D341Med (cell line): ENCODE data around the gene TMEM203.
"Not testable (repeated sequence)": the region's sequence is repeated elsewhere in the genome, so short reads cannot be mapped to it uniquely, and the experiment has no call there.

Experiments used
- DNase-seq: peaks from one replicate; pipeline ENCODE4 v3.0.0; 2012; ENCODE audit warnings: low spot score

TMEM203 gene

GRCh38 chr9:137205126-137206069, at the start of gene TMEM203, which contains the start of gene NDOR1:
Gene TMEM203, minus strand, starts transcription at chr9:137205648. Its CDS starts 234 bp downstream, at chr9:137205414.
Gene NDOR1, plus strand, starts transcription at chr9:137205700. Its CDS starts 78 bp downstream, at chr9:137205778.
- peak; percentile 96 for DNase-seq

- DNase-seq = peak; percentile 100
These were observed 49.4 kb upstream of the TMEM203 start, which contains the start of gene NELFB for GRCh38 chr9:137254624-137255447. Gene NELFB, plus strand, starts transcription at chr9:137255327.

DNA sequence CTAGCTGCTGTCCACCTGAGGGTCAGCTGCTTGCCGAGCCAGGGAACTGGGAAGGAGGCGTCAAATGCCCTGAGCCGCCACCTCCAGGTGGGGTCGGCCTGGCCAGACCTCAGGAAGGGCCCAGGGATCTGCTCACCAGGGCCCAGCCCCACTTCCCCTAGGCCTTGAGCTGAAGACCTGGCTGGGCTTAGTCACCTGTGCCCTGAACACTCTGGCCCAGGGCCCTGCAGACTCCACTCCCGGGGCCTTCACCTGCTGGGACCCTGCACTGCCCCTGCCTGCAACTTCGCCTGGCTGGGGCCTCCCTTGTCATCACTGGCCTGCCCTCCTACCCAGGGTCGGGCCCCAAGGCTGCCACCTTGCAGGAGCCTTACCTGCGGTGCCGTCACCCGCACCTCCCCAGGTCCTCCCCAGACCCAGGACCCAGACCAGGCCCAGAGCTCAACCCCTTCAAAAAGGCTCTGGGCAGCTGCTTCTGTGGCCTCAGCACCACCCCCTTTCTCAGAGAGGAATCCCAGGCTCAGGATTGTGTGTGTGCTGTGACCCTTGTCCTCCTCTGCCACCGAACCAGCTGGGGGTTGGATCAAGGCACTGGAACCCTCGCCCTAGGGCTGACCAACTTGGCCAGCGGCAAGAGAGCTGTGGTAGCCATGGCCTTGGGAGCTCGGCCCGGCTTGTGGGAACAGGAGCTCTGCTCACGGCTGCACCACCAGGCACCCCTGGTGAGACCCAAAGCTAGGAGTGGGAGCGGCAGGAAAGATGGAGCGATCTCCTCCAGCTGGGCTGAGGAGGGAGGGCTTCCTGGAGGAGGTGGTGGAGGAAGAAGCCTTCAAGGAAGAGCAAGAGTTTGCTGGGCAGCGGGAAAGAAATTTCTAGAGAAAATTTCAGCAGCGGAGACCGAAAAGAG, 48.5 kb upstream of the TMEM203 start:
- DNase-seq = no peak

GRCh38 chr9:137252555-137253506, 47.4 kb upstream of the TMEM203 start:
- DNase-seq = no peak

- DNase-seq = no peak
These were observed 46.2 kb upstream of the TMEM203 start for GRCh38 chr9:137251490-137252268.

- DNase-seq = no peak
These were observed 45.7 kb upstream of the TMEM203 start, which contains the start of gene STPG3 for GRCh38 chr9:137251194-137251461. Gene STPG3, plus strand, starts transcription at chr9:137251286. Its CDS starts 1 bp downstream, at chr9:137251287.

- no peak for DNase-seq
These were observed 45.1 kb upstream of the TMEM203 start for GRCh38 chr9:137250329-137251193.

- DNase-seq = no peak
These were observed 42.4 kb upstream of the TMEM203 start for GRCh38 chr9:137247916-137248175.

DNA sequence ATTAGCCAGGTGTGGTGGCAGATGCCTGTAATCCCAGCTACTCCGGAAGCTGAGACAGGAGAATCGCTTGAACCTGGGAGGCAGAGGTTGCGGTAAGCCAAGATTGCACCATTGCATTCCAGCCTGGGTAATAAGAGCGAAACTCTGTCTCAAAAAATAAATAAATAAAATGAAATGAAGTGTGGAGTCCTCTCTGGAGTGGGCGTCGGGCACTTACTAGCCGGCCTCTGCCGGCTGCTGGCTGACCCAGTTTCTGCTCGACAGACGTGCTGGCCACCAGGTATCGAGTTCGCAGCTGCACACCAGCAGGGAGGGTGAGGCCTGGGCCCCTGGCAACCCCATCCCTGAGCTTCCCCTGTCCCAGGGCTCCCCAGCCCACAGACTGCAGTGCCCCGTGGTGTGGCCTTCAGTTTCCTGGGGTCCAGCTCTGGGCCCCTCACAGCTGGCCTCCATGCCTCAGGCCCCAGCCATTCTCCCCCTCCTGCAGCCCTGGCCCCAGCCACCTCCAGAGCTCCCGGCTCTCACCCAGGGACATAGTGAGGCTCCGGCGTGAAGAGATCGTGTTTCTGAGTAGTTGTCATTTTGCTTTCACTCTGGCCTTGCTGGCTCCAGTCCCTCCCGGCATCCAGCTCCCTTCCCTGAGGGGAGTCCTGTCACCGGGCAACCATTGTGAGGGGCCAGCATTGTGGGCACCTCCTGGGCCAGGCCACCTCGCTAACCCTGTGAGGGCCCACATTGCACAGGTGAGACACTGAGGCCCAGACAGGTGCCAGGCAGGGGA, 41.9 kb upstream of the TMEM203 start:
- DNase-seq = no peak

DNA sequence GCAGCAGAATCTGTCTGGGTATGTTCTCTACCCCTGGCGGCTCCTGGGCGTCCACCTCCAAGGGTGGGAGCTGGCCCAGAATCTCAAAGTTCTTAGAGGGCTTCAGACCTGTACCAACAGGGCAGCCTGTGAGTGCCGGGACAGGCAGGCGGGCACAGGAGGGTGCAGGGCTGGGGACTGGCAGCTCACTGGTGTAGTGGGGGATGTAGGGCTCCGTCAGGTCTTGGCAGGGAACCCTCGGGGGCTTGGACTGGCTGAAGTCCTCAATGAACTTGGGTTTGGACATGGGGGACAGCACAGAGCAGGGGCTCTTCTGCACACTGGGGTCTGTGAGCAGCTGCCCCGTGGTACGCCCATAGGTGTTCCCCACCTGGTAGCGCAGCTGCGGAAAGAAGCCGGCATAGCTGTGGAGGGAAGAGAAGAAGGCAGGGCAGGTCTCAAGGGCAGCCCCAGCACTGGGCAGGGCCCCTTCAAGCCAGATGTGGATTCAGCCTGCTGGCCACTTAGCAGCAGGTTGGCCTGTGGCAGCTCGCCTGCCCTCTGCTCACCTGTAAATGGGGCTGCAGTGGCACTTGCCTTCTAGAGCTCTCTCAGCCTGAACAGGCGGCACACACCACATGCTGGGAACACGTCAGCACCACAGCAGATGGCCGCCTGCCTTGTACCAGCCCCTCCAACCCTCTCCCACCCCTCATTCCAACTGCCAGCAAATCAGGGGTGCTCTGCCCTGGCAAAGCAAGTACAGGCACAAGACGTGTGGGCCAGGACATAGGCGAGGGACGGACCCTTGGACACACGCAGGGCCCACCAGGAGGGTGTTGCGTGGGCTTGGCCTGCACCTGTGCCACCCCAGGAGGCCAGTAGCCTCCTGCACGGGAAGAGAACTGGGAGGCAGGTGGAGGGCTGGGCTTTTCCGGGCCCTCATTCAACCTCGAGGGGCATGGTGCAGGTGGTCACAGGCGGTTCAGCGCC, 40.3 kb upstream of the TMEM203 start:
- DNase-seq = no peak

DNA sequence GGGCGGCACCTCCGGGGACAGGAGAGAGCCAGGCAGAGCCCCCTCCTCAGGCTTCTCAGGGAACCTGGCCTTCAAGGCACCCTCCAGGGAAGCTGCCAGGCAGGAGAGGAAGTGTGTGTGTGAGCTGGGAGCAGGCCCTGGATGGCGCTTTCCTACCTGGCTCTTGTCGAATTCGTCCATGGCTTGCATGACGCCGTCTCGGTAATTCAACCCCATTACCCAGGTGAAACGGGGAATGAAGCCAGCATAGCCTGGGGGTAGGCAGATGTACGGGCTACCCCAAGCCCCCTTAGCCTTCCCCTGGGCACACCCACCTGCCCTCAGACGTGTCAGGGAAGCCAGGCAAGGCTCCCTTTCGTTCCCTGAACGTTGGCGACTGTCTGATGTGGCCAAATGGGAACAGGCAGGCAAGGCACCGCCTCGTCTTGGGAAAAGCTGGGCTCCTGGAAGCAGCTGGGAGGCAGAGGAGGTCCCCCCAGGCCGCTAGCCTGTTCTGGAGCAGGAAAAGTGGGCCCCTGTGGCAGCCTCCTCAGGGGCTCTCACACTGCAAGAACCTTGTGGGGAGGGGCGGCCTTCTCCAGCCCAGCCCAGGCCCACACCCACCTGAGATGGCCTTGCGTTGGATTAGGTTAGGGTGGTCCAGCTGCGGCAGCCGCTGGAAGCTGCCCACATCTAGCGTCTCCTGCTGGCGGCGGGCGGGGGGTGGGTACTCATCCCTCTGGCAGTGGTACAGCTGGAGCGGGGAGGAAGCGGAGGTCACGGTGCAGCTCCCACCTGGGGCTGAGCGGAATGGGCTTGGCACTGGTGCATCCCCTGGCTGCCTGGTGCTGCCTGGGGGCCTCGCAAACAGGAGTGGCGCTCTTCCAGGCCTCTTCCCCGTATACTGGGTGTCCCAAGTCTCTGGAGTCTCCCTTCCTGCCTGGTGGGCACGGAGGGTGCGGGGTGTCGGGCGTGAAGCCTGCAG, 39.3 kb upstream of the TMEM203 start:
- no peak for DNase-seq

- no peak for DNase-seq
These were observed 38.4 kb upstream of the TMEM203 start for GRCh38 chr9:137243626-137244485.

GRCh38 chr9:137243266-137243625, 37.8 kb upstream of the TMEM203 start:
- not testable (repeated sequence) for DNase-seq

- DNase-seq = no peak
These were observed 37.1 kb upstream of the TMEM203 start for GRCh38 chr9:137242269-137243203.
